Activated CD4-positive, alpha-beta memory T cell treated with anti-CD3 and anti-CD28 coated beads, Interleukin-2, amount 10 ng/mL, durations not matched to agents 7 days and 5 days (primary cell): ENCODE measurements around the gene TMEM123. TPM values are rescaled to one million over a fixed set of nuclear protein-coding genes. Genes with fewer than 3 reads are reported as not detected.

ENCODE experiments used
- CTCF ChIA-PET: fragments of 350-600 bp; sonication (Branson Sonifier 250); formaldehyde crosslinking; loops from one replicate; lab custom pipeline; 2021; ENCODE audit warnings: antibody characterized with exemption, inconsistent platforms; lab: Charles Lee
- POLR2A ChIA-PET: fragments of 350-600 bp; sonication (Branson Sonifier 250); formaldehyde crosslinking; loops from one replicate; lab custom pipeline; 2021; ENCODE audit warnings: antibody characterized with exemption; lab: Charles Lee
- DNase-seq: peaks from one replicate; pipeline ENCODE4 v3.0.0-alpha.2; 2020
- H3K27ac Mint-ChIP-seq: one replicate; pipeline ENCODE4 v1.8.0; 2021; ENCODE audit warnings: mild to moderate bottlenecking, mixed read lengths
- H3K27me3 Mint-ChIP-seq: one replicate; pipeline ENCODE4 v1.8.0; 2021; ENCODE audit warnings: mixed read lengths
- H3K36me3 Mint-ChIP-seq: one replicate; pipeline ENCODE4 v1.8.0; 2021; ENCODE audit warnings: low read depth, mixed read lengths
- H3K4me1 Mint-ChIP-seq: one replicate; pipeline ENCODE4 v1.8.0; 2021; ENCODE audit warnings: mixed read lengths
- H3K4me3 Mint-ChIP-seq: one replicate; pipeline ENCODE4 v1.8.0; 2021; ENCODE audit warnings: mild to moderate bottlenecking, mixed read lengths
- H3K9me3 Mint-ChIP-seq: one replicate; pipeline ENCODE4 v1.8.0; 2021; ENCODE audit warnings: mixed read lengths
- total RNA-seq, 2 experiments: library from RNA; stranded (reverse); gene quantifications; one replicate each; pipeline ENCODE4 v1.2.3, GENCODE V29; 2021

The TMEM123 gene
- total RNA-seq, 2 experiments from 2014 or later: 331 to 343 TPM

GRCh38 chr11:102429691-102430090 lies 22.9 kb downstream of the TMEM123 start:
- H3K36me3 Mint-ChIP-seq: peaks cover 76% of the 10 kb centered on the region
- ChIA-PET POLR2A (interaction anchor here (0.9 to 2.2 kb wide), 2 partner anchors 19 to 22 kb away, joined by 3 to 6 read pairs; no protein-coding TSS in a partner anchor), CTCF (no interaction called here)
- H3K27ac Mint-ChIP-seq: no peak overlapping the region
- H3K4me1 Mint-ChIP-seq: peaks cover 41% of the 10 kb centered on the region
- H3K4me3 Mint-ChIP-seq: no peak overlapping the region
- no peak for DNase-seq
- H3K9me3 Mint-ChIP-seq: peaks cover 24% of the 10 kb centered on the region
- H3K27me3 Mint-ChIP-seq: no peaks in the 10 kb centered on the region

- POLR2A ChIA-PET: no interaction called here
- peaks cover 20% of the 10 kb centered on the region for H3K9me3 Mint-ChIP-seq
- H3K4me3 Mint-ChIP-seq: no peak overlapping the region
- CTCF ChIA-PET: interaction anchor here (1.8 kb wide), 1 partner anchor 67 kb away, joined by 6 read pairs; no protein-coding TSS in a partner anchor
- peaks cover 42% of the 10 kb centered on the region for H3K4me1 Mint-ChIP-seq
- DNase-seq: no peak
- no peak overlapping the region for H3K27ac Mint-ChIP-seq
- peaks cover 73% of the 10 kb centered on the region for H3K36me3 Mint-ChIP-seq
- H3K27me3 Mint-ChIP-seq: no peaks in the 10 kb centered on the region
These were observed 23.3 kb downstream of the TMEM123 start for GRCh38 chr11:102429226-102429625.

- H3K27me3 Mint-ChIP-seq: no peaks in the 10 kb centered on the region
- no peak overlapping the region for H3K27ac Mint-ChIP-seq
- DNase-seq: no peak
- peaks cover 42% of the 10 kb centered on the region for H3K4me1 Mint-ChIP-seq
- H3K4me3 Mint-ChIP-seq: no peak overlapping the region
- peaks cover 19% of the 10 kb centered on the region for H3K9me3 Mint-ChIP-seq
- peaks cover 68% of the 10 kb centered on the region for H3K36me3 Mint-ChIP-seq
- CTCF ChIA-PET: interaction anchor here (0.8 to 1.8 kb wide), 2 partner anchors 38 to 67 kb away, joined by 3 to 6 read pairs; no protein-coding TSS in a partner anchor
- POLR2A ChIA-PET: no interaction called here
These were observed 23.9 kb downstream of the TMEM123 start for GRCh38 chr11:102428696-102429095.

GRCh38 chr11:102427068-102427467 lies 25.5 kb downstream of the TMEM123 start:
- H3K27me3 Mint-ChIP-seq: no peaks in the 10 kb centered on the region
- H3K4me1 Mint-ChIP-seq: peaks cover 47% of the 10 kb centered on the region
- POLR2A ChIA-PET: interaction anchor here (1.1 kb wide), 1 partner anchor 25 kb away, joined by 3 read pairs; no protein-coding TSS in a partner anchor
- DNase-seq: no peak
- H3K9me3 Mint-ChIP-seq: peaks cover 4% of the 10 kb centered on the region
- peaks cover 58% of the 10 kb centered on the region for H3K36me3 Mint-ChIP-seq
- CTCF ChIA-PET: interaction anchor here (0.7 to 1.0 kb wide), 3 partner anchors 8 to 310 kb away, joined by 3 to 4 read pairs (median 4); no protein-coding TSS in a partner anchor
- H3K27ac Mint-ChIP-seq: no peak overlapping the region
- H3K4me3 Mint-ChIP-seq: no peak overlapping the region

- no peak for DNase-seq
- Mint-ChIP-seq H3K27ac (no peak overlapping the region), H3K36me3 (peaks cover 56% of the 10 kb centered on the region), H3K4me3 (no peak overlapping the region), H3K27me3 (no peaks in the 10 kb centered on the region), H3K9me3 (no peaks in the 10 kb centered on the region), H3K4me1 (peaks cover 45% of the 10 kb centered on the region)
- ChIA-PET CTCF (interaction anchor here (0.6 to 1.0 kb wide), 4 partner anchors 8 to 310 kb away, joined by 3 to 4 read pairs (median 4); no protein-coding TSS in a partner anchor), POLR2A (interaction anchor here (1.1 kb wide), 1 partner anchor 25 kb away, joined by 3 read pairs; no protein-coding TSS in a partner anchor)
These were observed 26.0 kb downstream of the TMEM123 start for GRCh38 chr11:102426570-102426969.

- POLR2A ChIA-PET: no interaction called here
- no peak overlapping the region for H3K4me3 Mint-ChIP-seq
- CTCF ChIA-PET: interaction anchor here (1.0 kb wide), 1 partner anchor 9 kb away, joined by 4 read pairs; no protein-coding TSS in a partner anchor
- peaks cover 56% of the 10 kb centered on the region for H3K36me3 Mint-ChIP-seq
- no peak for DNase-seq
- H3K27ac Mint-ChIP-seq: no peak overlapping the region
- H3K27me3 Mint-ChIP-seq: no peaks in the 10 kb centered on the region
- no peaks in the 10 kb centered on the region for H3K9me3 Mint-ChIP-seq
- peaks cover 45% of the 10 kb centered on the region for H3K4me1 Mint-ChIP-seq
These were observed 26.6 kb downstream of the TMEM123 start for GRCh38 chr11:102426000-102426399.

GRCh38 chr11:102423936-102424335 lies 28.6 kb downstream of the TMEM123 start:
- H3K36me3 Mint-ChIP-seq: peaks cover 52% of the 10 kb centered on the region
- ChIA-PET CTCF (interaction anchor here (1.1 to 2.0 kb wide), 4 partner anchors 29 to 82 kb away, joined by 3 to 7 read pairs (median 4); no protein-coding TSS in a partner anchor), POLR2A (no interaction called here)
- no peak overlapping the region for H3K27ac Mint-ChIP-seq
- no peak overlapping the region for H3K4me3 Mint-ChIP-seq
- H3K4me1 Mint-ChIP-seq: peaks cover 35% of the 10 kb centered on the region
- no peaks in the 10 kb centered on the region for H3K9me3 Mint-ChIP-seq
- DNase-seq: no peak
- H3K27me3 Mint-ChIP-seq: no peaks in the 10 kb centered on the region

- DNase-seq: no peak
- ChIA-PET POLR2A (interaction anchor here (0.8 to 1.1 kb wide), 2 partner anchors 29 to 30 kb away, joined by 4 read pairs; no protein-coding TSS in a partner anchor), CTCF (interaction anchor here (0.5 to 2.0 kb wide), 6 partner anchors 17 to 81 kb away, joined by 3 to 7 read pairs (median 4); no protein-coding TSS in a partner anchor)
- Mint-ChIP-seq H3K4me3 (no peak overlapping the region), H3K9me3 (no peaks in the 10 kb centered on the region), H3K36me3 (peaks cover 56% of the 10 kb centered on the region), H3K4me1 (peaks cover 37% of the 10 kb centered on the region), H3K27ac (peak overlapping the region; percentile 15), H3K27me3 (no peaks in the 10 kb centered on the region)
These were observed 29.5 kb downstream of the TMEM123 start for GRCh38 chr11:102422817-102423712.

GRCh38 chr11:102421261-102421660 lies 31.3 kb downstream of the TMEM123 start:
- H3K27ac Mint-ChIP-seq: no peak overlapping the region
- H3K9me3 Mint-ChIP-seq: peaks cover 7% of the 10 kb centered on the region
- no peaks in the 10 kb centered on the region for H3K27me3 Mint-ChIP-seq
- ChIA-PET CTCF (interaction anchor here (1.3 to 1.8 kb wide), 2 partner anchors 31 to 75 kb away, joined by 5 to 7 read pairs; no protein-coding TSS in a partner anchor), POLR2A (interaction anchor here (0.8 to 1.4 kb wide), 3 partner anchors 9 to 32 kb away, joined by 3 read pairs; no protein-coding TSS in a partner anchor)
- H3K36me3 Mint-ChIP-seq: peaks cover 65% of the 10 kb centered on the region
- DNase-seq: no peak
- H3K4me1 Mint-ChIP-seq: peaks cover 52% of the 10 kb centered on the region
- H3K4me3 Mint-ChIP-seq: no peak overlapping the region

GRCh38 chr11:102420547-102420946 lies 32.0 kb downstream of the TMEM123 start:
- peaks cover 64% of the 10 kb centered on the region for H3K36me3 Mint-ChIP-seq
- H3K4me1 Mint-ChIP-seq: peaks cover 58% of the 10 kb centered on the region
- ChIA-PET POLR2A (interaction anchor here (0.8 to 1.4 kb wide), 2 partner anchors 10 to 31 kb away, joined by 3 read pairs; no protein-coding TSS in a partner anchor), CTCF (interaction anchor here (1.3 to 1.8 kb wide), 2 partner anchors 30 to 75 kb away, joined by 5 to 7 read pairs; no protein-coding TSS in a partner anchor)
- DNase-seq: no peak
- H3K9me3 Mint-ChIP-seq: peaks cover 9% of the 10 kb centered on the region
- no peak overlapping the region for H3K4me3 Mint-ChIP-seq
- H3K27ac Mint-ChIP-seq: no peak overlapping the region
- H3K27me3 Mint-ChIP-seq: no peaks in the 10 kb centered on the region

- Mint-ChIP-seq H3K4me3 (no peak overlapping the region), H3K27me3 (no peaks in the 10 kb centered on the region), H3K36me3 (peaks cover 69% of the 10 kb centered on the region), H3K9me3 (peaks cover 9% of the 10 kb centered on the region), H3K27ac (no peak overlapping the region), H3K4me1 (peaks cover 64% of the 10 kb centered on the region)
- ChIA-PET CTCF (no interaction called here), POLR2A (interaction anchor here (1.3 kb wide), 1 partner anchor 27 kb away, joined by 3 read pairs; no protein-coding TSS in a partner anchor)
- no peak for DNase-seq
These were observed 33.4 kb downstream of the TMEM123 start for GRCh38 chr11:102419181-102419580.

- Mint-ChIP-seq H3K4me3 (no peak overlapping the region), H3K27me3 (no peaks in the 10 kb centered on the region), H3K27ac (peak overlapping the region; percentile 37), H3K36me3 (peaks cover 73% of the 10 kb centered on the region), H3K9me3 (peaks cover 9% of the 10 kb centered on the region), H3K4me1 (peaks cover 66% of the 10 kb centered on the region)
- CTCF ChIA-PET: interaction anchor here (1.0 to 1.8 kb wide), 2 partner anchors 25 to 35 kb away, joined by 3 to 8 read pairs; no protein-coding TSS in a partner anchor
- POLR2A ChIA-PET: interaction anchor here (0.7 to 2.7 kb wide), 3 partner anchors 9 to 35 kb away, joined by 3 to 10 read pairs (median 3); no protein-coding TSS in a partner anchor
- no peak for DNase-seq
These were observed 35.6 kb downstream of the TMEM123 start for GRCh38 chr11:102416976-102417375.
